TTC549 (cell line): ENCODE data around the gene FCRL4.

ENCODE experiments used
- FAIRE-seq: peaks from 2 replicates; lab custom pipeline; 2012; peaks lifted over from hg19 to GRCh38; lab: Jason Lieb, UNC

The FCRL4 gene

DNA sequence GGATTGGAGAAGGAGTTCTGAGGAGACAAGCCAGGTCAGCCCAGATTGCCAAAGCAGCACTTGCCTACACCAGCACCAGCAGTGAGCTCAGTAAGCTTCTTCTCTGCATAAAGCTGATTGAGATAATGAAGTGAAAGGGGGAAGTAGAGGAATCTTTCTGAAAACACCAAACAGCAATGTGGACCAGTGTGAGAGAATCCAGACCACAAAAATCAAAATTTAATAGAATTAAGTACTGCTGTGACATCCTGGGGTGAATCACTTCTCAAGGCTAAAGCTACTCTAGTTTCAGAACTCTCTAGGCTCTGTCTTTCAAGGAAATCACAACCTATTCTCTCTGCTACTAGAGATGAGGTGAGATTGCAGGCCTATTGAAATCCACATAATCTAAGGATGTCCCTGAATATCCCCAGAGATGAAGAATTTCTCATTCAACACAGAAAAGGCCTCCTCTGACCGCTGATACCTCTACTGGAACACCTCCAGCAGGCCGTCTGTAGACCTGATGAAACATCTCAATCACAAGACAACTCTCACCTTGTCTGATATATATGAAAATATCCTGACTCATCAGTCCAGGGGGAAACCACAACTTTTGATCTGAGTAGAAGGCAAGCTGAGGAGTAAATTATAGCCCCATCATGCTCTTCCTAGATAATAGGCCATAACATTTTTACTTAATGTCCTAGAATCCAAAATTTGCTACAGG lies at the start of gene FCRL4:
Gene FCRL4, minus strand, starts transcription at position 127 of the 709 bp plus-strand sequence. CDS start 141 bp downstream, outside the sequence.
- no peak for FAIRE-seq

DNA sequence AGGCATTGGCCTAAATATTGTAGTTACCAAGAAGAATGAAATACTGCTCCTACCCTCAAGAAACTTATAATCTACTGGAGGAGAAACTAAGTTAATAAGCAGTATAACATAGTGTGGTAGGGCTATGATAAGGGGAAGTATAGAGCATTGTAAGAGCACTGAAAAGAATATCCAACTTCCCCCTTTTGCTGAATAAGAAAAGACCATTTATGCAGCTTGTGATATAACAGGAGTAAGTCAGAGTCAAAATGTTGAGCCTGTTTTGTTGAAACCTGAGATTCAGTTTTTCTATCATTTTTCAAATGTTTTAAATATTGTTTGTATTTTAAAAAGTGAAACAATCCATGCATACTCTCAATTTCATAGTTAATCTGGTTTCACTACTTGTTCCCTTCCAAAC lies 48.3 kb upstream of the FCRL4 start:
- no peak for FAIRE-seq

DNA sequence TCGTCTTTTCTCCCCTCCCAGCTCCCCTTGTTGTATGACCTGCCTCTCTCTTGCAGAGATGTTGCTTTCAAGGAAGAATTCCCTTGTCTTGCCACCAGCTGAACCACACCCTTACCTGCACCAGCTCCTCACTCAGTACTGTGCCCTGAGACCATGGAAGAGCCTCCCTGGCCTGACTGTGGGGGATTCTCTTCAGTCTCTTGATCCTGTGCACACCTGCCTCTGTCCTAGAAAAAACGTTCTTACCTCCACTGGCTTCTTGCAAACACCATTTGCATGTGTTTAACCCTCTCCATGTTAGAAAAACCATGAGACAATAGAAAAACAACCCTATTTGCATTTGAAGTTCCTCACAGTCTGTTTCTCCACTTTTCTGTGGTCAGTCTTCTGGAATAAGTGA lies 43.3 kb upstream of the FCRL4 start:
- FAIRE-seq = no peak

DNA sequence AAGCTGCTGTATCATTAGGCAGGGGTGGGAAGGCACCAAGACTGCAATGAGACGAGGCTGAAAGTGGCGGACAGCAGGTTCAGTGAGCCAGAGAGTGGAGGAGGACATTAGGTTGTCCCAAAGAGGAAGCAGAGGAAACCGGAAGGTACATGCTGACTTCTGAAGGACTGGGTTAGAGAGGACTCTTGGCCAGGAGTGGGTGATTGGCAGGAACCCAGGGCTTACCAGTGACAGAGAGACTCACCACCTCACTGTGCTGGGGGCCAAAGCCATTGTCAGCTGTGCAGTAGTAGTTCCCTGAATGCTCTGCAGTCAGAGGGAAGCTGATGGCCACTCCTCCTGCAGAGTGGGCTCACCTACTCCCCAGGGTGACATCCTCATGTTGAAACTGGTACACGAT lies 41.9 kb upstream of the FCRL4 start:
- FAIRE-seq = no peak

DNA sequence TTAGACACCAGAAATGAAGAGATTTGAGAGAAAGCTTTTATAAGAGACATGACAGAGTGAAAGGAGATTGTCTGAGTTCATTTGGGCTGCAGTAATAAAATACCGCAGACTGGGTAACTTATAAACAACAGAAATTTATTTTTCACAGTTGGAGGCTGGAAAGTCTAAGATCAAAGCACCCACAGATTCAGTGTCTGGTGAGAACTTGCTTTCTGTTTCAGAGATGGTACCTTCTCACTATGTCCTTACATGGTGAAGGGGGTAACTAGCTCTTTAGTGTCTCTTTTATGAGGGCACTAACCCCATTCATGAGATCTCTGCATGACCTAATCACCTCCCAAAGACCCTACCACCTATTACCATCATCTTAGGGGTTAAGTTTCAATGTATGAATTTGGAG lies 30.9 kb upstream of the FCRL4 start:
- no peak for FAIRE-seq

DNA sequence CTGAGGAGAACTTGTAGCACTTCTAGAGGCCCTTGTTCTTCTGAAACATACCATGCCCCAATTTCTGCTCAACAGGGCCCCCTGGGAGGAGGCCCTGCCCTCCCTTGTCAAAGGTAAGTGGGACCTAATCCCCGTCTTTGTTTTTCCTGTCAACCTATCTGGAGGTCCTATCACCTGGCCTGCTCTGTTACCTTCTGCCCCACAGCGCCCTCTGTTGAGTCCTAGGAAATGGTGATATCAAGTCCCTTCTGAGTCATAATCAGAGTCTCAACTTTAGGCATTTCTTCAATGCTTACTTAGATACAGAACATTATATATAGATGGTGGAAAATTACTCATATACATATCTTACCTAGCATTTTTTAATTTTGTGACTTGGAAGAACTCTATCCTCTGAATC lies 28.2 kb upstream of the FCRL4 start:
- no peak for FAIRE-seq

DNA sequence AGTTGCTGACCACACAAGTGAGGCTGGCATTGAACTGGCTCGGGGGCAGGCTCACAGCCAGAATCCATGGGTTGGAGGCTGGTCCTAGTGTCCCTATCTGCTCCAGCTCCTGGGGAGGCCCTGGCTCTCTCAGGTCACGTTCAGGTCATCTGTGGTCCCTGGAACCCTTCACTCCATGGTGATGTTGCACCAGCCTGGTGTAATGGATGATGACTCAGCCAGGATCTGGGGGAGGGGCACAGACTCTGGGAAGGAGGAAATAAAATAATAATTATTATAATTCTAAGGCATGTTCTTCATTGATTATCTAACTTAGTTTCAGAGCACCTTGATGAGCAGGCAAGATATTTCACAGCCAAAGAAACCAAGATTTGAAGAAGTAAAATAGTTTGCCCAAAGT lies 26.6 kb upstream of the FCRL4 start:
- no peak for FAIRE-seq

DNA sequence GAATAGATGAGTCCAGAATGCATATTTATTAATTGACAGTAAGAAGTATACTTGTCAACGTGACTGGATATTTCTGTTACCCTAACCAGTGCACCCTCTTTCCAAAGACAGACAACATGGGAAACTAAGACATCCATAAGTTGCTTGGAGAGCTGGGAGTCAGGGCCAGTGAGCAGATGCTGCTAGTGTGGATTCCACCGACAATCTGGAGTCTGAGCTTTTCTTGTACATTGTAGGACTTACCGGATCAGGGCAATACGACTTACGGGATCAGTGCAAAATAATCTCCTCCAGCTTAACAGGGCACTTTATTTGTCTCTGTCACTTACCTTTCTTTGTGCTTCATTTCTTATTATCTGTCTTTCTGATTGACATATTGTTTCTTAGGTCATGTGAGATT lies 24.6 kb upstream of the FCRL4 start:
- no peak for FAIRE-seq

DNA sequence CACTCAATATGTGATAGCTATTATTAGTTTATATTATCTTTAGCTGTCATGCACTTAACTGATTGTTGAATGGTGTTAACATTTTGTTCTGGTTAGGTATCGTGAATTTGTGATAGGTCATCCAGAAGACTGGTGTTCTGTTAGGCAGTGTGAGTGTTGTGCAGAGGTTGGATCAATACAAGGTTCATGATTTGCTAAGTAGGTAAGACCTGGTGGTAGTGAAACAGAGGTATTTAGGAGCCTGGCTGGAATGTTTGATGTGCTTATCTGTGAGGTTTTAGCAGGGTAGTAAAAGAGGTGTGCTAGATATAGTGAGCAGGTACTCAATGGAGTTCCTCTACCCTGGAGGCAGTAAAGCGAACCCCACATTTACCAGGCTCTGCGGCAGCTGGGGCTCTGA lies 20.3 kb upstream of the FCRL4 start:
- FAIRE-seq = no peak

DNA sequence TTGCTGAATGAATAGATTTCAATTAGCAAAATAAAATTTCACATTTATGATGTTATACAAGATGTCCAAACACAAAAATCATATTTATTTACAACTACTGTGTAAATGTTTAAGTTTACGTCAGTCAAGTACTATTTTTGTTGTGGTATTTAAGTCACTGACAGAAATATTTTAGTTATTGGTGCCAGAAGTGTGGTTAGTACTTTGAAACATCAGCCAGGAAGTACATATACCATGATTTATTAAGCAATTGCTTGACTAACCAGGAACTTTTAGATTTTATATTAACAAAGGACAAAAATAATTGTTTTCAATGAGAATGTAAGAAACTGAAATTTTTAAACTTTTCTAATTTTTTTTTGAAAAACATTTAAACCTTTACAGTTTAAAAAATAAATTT lies 2.4 kb upstream of the FCRL4 start:
- peak; percentile 78 for FAIRE-seq

DNA sequence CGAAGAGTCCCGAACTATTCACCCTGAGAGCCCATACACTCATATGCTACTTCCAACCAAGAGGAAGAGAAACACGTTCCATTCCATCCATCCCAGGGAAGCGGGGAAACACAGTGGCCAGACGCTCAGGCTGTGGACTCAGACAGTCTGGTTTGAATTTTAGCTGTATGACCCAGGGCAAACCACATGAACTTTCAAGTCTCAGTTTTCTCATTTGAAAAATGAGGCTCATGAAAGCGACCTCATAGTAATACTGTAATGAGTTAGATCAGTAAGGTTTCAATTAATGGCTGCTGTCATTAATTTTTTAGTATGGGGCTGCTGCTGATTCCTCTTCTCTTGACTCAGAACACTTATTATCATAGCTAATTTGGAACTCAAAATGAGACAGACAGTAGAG lies 1.5 kb downstream of the FCRL4 start:
- FAIRE-seq = no peak

DNA sequence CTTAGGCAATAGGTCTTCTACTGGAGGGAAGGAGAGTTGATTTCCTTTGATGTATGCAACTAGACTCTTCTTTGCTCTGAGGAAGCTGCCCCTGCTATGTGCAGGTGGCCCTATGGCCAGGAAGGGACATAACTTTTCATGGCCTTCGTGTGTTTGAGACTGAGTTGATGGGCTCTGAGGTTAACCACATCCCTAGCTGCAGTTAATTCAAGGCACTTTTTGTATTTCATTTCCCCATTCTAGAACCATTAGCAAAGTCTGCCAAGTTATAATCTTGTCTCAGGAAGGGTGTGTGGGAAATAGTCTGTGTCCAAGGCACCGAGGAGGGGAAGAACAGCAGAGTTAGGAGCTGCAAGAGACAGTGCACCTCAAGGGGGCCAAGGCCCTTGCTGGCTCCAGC lies 2.5 kb downstream of the FCRL4 start:
- no peak for FAIRE-seq

DNA sequence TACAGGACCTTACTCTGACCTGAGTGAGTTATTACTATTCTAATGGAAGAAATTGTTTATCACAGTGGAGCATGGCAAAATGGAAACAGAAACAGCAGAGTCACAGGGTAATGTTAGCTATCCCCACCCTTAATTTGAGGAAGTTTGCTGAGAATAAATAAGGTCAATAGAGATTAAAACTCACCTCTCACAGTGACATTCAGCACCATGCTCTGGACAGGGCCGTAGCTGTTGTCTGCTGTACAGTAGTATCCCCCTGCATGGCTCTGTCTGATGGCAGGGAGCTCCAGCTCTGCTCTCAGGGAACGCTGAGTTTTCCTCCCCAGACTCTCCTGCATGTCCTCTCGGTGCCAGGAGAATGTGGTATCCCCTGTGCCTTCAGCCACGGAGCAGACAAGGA lies 11.9 kb downstream of the FCRL4 start:
- no peak for FAIRE-seq

DNA sequence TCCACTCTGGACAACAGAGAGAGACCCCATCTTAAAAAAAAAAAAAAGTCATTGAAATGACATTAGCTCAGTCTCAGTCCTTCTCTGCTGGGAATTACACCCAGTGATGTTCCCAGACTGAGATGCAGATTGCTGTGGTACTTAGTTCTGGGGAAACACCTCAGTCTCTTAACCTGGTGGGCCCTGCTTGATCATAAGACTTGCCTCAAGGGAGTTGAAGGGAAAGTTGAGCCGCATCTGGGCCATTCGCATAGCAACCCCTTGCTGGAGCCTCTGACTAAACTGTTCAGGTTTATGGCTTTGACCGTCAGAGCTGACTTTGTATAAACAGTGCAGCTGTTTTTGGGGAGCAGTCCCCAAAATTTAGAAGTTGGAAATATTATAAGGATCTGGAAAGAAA lies 13.4 kb downstream of the FCRL4 start:
- FAIRE-seq = no peak

DNA sequence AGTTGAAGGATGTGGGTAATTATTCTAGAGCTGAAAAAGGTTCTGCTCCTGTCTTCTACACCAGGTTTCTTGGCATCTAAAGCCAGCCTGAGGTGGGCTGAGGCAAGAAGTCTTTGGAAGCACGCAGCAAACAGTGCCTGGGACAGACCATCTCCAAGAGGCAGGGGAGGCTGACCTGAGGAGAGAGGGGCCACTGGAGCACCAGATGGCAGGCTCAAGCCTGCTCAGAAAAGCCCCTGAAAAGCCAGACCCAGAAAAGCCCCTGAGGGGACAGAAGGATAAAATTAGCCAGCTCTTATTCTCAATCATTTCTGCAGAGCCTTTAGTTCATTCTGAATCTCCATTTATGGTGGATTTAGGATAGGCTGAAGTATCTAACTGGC lies 17.1 kb downstream of the FCRL4 start:
- FAIRE-seq = no peak

DNA sequence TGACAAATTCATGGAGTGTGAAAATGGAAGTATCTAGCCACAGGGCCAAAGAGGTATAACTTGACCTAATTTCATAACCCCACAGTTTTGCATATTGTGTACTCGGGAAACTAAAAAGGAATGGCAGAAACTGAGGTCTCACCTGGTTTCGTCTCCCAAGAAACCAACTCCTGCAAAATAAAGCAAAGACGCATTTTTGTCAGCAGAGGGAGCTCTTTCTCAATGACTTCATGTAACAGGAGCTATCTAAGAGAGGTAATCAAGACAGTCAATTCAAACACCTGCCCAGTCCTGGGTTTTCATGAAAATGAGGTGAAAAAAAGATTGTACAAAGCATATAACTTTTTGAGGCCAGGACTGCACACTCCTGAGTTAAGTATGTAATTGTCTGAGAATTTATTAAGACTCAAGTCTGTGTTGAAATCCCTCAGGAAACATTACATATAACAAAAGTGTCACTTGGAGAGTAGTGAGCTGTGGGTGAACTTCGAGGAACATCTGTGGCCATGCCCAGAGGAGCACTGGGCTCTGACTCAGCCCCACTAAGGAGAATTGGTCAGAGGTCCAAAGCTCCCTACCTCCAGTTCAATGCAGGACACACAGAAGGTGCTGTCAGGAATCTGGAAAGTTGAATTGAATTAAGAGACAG lies 17.6 kb downstream of the FCRL4 start:
- peak; percentile 87 for FAIRE-seq

DNA sequence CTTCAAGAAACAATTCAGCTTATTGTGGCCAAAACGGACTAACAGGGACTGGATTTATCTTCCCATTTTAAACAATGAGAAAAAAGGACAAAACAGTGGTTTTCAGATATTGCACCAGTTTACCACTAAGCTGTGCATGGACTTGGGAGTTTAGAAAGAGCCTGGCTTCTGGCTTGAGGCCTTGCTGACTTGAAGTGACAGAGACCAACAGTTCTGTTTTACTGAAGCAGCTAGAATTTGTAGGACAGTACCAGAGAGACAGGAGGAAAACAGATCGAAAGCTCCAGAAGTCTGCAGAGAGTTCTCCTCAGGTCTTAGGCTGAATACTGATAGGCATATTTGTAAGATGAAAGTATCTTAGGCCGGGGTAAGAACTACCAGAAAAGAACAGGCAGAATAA lies 20.5 kb downstream of the FCRL4 start:
- FAIRE-seq = no peak

DNA sequence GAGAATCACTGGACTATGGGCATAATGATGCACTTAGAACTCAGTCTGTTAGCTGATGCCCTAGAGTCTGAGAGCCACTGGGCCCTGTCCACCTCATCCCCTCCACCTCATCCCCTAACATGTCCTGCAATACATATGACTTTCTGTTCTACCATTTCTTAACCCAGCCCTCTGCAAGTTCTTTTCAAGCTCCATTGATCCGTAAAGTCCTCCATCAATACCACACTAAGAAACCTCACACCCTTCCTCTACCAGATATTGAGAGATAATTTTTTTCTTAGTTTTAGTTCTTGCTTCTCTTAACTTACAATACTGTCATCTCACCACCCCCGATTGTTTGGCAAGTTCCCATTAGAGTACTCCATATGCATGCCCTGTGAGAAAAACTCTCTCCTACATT lies 22.1 kb downstream of the FCRL4 start:
- FAIRE-seq = no peak

DNA sequence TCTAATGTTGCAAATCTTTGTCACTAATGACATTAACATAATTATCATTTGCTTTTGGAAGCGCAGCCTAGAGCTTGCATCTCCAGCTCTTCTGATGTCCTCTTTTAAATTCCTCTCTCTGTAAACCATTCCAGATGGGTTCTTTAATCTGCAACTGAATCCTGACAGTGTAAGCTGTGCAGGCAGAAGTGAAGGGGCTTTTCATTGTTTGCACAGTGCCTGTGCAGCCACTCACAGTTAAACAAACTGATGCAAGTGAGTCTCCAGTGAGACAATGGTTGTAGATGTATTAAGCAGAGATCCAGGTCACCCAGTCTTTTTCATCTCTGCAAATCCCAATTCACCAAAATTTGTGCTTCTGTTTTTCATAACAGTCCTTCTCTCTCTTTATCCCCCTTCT lies 23.0 kb downstream of the FCRL4 start:
- no peak for FAIRE-seq

DNA sequence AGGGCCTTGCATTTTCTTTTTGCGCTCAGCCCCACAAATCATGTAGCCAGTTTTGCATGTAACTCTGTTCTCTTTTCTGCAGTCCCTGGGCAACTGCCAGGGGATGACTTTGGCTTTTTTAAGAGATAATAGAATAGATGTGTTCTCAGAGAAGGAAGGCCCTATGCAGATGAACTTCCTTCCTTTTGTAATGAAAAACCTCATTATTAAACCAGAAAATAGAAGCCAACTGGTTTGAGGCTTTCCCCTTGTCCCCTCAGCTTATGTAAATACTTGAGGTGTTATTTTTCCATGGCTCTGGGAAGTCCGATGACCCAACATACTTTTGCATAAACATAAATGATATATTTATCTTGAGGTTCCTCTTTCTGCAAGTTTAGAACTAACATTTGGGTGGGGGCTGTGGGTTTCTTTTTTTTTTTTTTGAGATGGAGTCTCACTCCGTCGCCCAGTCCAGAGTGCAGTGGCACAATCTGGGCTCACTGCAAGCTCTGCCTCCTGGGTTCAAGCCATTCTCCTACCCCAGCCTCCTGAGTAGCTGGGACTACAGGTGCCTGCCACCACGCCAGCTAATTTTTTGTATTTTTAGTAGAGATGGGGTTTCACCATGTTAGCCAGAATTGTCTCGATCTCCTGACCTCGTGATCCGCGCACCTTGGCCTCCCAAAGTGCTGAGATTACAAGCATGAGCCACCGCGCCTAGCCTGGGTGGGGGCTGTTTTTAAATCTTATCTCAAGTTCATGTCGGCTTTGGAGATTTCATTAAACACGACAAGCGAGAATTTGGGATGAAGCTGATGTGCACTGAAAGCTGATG lies 31.2 kb downstream of the FCRL4 start:
- no peak for FAIRE-seq

DNA sequence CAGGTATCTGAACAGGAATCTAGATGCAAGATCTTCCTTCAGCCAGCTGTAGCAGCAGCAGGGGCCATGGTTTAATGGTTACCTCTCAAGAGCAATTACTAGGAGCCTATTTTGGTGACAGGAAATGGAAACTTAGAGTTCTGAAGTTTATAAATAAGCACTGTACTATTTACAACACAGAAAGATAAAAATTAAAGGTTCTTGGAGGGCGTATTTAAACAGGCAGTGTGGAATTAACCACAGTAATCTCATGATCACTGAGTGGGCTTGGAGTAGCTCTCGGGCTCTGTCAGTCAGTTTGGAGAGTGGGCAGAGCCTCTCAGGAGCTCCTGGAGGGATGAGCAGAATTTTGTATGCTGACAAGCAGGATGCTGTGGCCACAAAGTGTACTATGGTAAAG lies 35.4 kb downstream of the FCRL4 start:
- FAIRE-seq = no peak

DNA sequence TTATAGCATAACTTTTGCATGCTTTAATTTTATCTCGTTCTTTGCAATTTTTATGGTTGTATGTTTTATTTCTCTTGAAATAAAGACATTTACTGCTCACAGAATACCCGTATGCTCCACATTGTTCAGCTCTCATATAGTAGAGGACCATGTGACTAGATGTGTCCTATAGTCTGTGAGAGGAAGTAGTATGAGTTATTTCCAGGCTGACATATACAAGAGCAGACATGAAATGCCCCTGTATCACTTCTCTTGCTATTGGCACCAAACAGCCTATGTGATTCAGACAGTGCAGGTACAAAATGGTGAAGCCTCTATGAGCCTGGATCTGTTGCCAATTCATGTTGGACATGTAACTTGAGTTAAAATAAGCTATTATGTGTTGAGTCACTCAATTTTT lies 39.8 kb downstream of the FCRL4 start:
- no peak for FAIRE-seq
